Measurements from ENCODE around the gene JADE2. TPM values are rescaled to one million over a fixed set of nuclear protein-coding genes. Genes with fewer than 3 reads are reported as not detected.

JADE2 gene
- total RNA-seq, 1 experiment from 2014 or later, result 39.9 TPM

GRCh38 chr5:134527961-134528424 lies 2.5 kb downstream of the JADE2 start:
- POLR2A ChIA-PET, result interaction anchor here (2.7 to 6.8 kb wide), 2 partner anchors 17 to 62 kb away, joined by 8 to 55 read pairs; no protein-coding TSS in a partner anchor
- TF ChIP-seq CTCF (IDR thresholded peaks at IDR 0.05 in 2 of 3, conservative IDR thresholded peaks at IDR 0.05 in 1 of 3; ENCODE audit: borderline replicate concordance in 1 of 3, insufficient read depth in 1 of 3, low read depth in 2 of 3, low read length in 2 of 3) (no peak), CBX3 (IDR thresholded peaks at IDR 0.05; ENCODE audit: low read depth) (no peak)
- Histone ChIP-seq H3K4me3 (replicated peaks in 1 of 2; ENCODE audit: low read depth in 1 of 2, low read length in 2 of 2) (peak overlapping the region; percentile 83 to 90), H3K36me3 (ENCODE audit: control insufficient read depth in 1 of 2, insufficient read depth in 2 of 2, low read length in 2 of 2) (no peaks in the 10 kb centered on the region), H3K79me2 (ENCODE audit: insufficient read depth, low read length) (peaks cover 40% of the 10 kb centered on the region), H3K9me2 (ENCODE audit: insufficient read depth) (no peaks in the 10 kb centered on the region), H4K20me1 (ENCODE audit: insufficient read depth) (no peaks in the 10 kb centered on the region), H2AFZ (ENCODE audit: low read depth, low read length, poor library complexity, severe bottlenecking) (no peak overlapping the region), H3K4me1 (ENCODE audit: control insufficient read depth in 1 of 2, insufficient read depth in 2 of 2, low read length in 2 of 2) (peaks cover 31 to 47% of the 10 kb centered on the region in 2 experiments), H3K9ac (ENCODE audit: low read length) (peak overlapping the region; percentile 94), H3K27ac (ENCODE audit: low read depth, low read length) (peak overlapping the region; percentile 100), H3K9me3 (ENCODE audit: control insufficient read depth in 1 of 2, insufficient read depth in 1 of 2, low read depth in 1 of 2, low read length in 2 of 2) (no peaks in the 10 kb centered on the region), H3K27me3 (ENCODE audit: insufficient read depth, low read length) (no peaks in the 10 kb centered on the region), H3K4me2 (ENCODE audit: low read length) (peak overlapping the region; percentile 99)
- RAD21 ChIA-PET (ENCODE audit: low non-redundant PET in 1 of 2, low total read pairs in 2 of 2, uncharacterized antibody in 2 of 2, unreplicated experiment in 2 of 2), result interaction anchor here (0.6 to 1.2 kb wide), 3 partner anchors 16 to 61 kb away, joined by 4 to 6 read pairs (median 4); no protein-coding TSS in a partner anchor
- BruUV-seq (replicated peaks), result TSS peak; percentile 18
- ATAC-seq (no peak), DNase-seq (ENCODE audit: low read depth, low spot score) (no peak)
- intact Hi-C loops (cut with micrococcal nuclease), result loop anchor here (1.0 to 5.0 kb wide), 2 partner anchors 49 to 117 kb away; partner anchors contain the start of gene CDKN2AIPNL
- CTCF ChIA-PET, result interaction anchor here (0.7 to 2.8 kb wide), 7 partner anchors 16 to 117 kb away, joined by 3 to 12 read pairs (median 5); partner anchors contain the start of gene CDKN2AIPNL

- peak overlapping the region in 1 of 2 experiments; percentile 90; a peak in 1 of 4 replicates for H3K4me3 ChIP-seq (replicated peaks in 1 of 2; ENCODE audit: low read depth in 1 of 2, low read length in 2 of 2)
- no TSS peak for BruUV-seq (replicated peaks)
- intact Hi-C loops (cut with micrococcal nuclease), result loop anchor here (5.0 kb wide), 1 partner anchor 49 kb away; no protein-coding TSS in a partner anchor
- no peaks in the 10 kb centered on the region for H3K9me3 ChIP-seq (ENCODE audit: control insufficient read depth in 1 of 2, insufficient read depth in 1 of 2, low read depth in 1 of 2, low read length in 2 of 2)
- no peaks in the 10 kb centered on the region for H3K27me3 ChIP-seq (ENCODE audit: insufficient read depth, low read length)
- CTCF ChIA-PET, result interaction anchor here (2.3 to 2.8 kb wide), 2 partner anchors 58 to 117 kb away, joined by 9 to 12 read pairs; partner anchors contain the start of gene CDKN2AIPNL
- no peak for ATAC-seq
- no peaks in the 10 kb centered on the region for H3K9me2 ChIP-seq (ENCODE audit: insufficient read depth)
- H3K79me2 ChIP-seq (ENCODE audit: insufficient read depth, low read length), result peaks cover 45% of the 10 kb centered on the region
- POLR2A ChIA-PET, result interaction anchor here (6.8 kb wide), 1 partner anchor 18 kb away, joined by 55 read pairs; no protein-coding TSS in a partner anchor
- no peaks in the 10 kb centered on the region for H3K36me3 ChIP-seq (ENCODE audit: control insufficient read depth in 1 of 2, insufficient read depth in 2 of 2, low read length in 2 of 2)
- H3K27ac ChIP-seq (ENCODE audit: low read depth, low read length), result peak overlapping the region; percentile 100; the same call in 1 of the 2 replicates
- H3K4me2 ChIP-seq (ENCODE audit: low read length), result peak overlapping the region; percentile 99
- no peaks in the 10 kb centered on the region for H4K20me1 ChIP-seq (ENCODE audit: insufficient read depth)
- peaks cover 27 to 44% of the 10 kb centered on the region in 2 experiments for H3K4me1 ChIP-seq (ENCODE audit: control insufficient read depth in 1 of 2, insufficient read depth in 2 of 2, low read length in 2 of 2)
- H2AFZ ChIP-seq (ENCODE audit: low read depth, low read length, poor library complexity, severe bottlenecking), result no peak overlapping the region
- 0 out of 2 replicates have a peak overlapping the region, but pooled peaks have one; percentile 94 for H3K9ac ChIP-seq (ENCODE audit: low read length)
- DNase-seq (ENCODE audit: low read depth, low spot score), result no peak
- RAD21 ChIA-PET (ENCODE audit: low non-redundant PET in 1 of 2, low total read pairs in 2 of 2, uncharacterized antibody in 2 of 2, unreplicated experiment in 2 of 2), result no interaction called here
- TF ChIP-seq EZH2 (IDR thresholded peaks at IDR 0.05) (no peak), ATF3 (IDR thresholded peaks at IDR 0.05) (no peak), ZBTB33 (IDR thresholded peaks at IDR 0.05; ENCODE audit: extremely low read depth, insufficient replicate concordance, low read length) (no peak), POLR2AphosphoS5 (IDR thresholded peaks at IDR 0.05; ENCODE audit: low read depth, low read length) (no peak), CTCF (IDR thresholded peaks at IDR 0.05 in 2 of 3, conservative IDR thresholded peaks at IDR 0.05 in 1 of 3; ENCODE audit: borderline replicate concordance in 1 of 3, insufficient read depth in 1 of 3, low read depth in 2 of 3, low read length in 2 of 3) (no peak), JUND (IDR thresholded peaks at IDR 0.05) (no peak), ELF1 (IDR thresholded peaks at IDR 0.05; ENCODE audit: borderline replicate concordance, low read depth) (no peak), CEBPB (IDR thresholded peaks at IDR 0.05; ENCODE audit: low read depth) (no peak), EGR1 (IDR thresholded peaks at IDR 0.05; ENCODE audit: low read depth) (no peak)
Measured at GRCh38 chr5:134528556-134528955, 3.1 kb downstream of the JADE2 start.
